ENCODE results near the gene IGSF6. TPM values are rescaled to one million over a fixed set of nuclear protein-coding genes. Genes with fewer than 3 reads are reported as not detected.
"Not testable (repeated sequence)": the region's sequence is repeated elsewhere in the genome, so short reads cannot be mapped to it uniquely, and the experiment has no call there.

IGSF6 gene
- total RNA-seq, 2 donors from 2014 or later, result not detected

DNA sequence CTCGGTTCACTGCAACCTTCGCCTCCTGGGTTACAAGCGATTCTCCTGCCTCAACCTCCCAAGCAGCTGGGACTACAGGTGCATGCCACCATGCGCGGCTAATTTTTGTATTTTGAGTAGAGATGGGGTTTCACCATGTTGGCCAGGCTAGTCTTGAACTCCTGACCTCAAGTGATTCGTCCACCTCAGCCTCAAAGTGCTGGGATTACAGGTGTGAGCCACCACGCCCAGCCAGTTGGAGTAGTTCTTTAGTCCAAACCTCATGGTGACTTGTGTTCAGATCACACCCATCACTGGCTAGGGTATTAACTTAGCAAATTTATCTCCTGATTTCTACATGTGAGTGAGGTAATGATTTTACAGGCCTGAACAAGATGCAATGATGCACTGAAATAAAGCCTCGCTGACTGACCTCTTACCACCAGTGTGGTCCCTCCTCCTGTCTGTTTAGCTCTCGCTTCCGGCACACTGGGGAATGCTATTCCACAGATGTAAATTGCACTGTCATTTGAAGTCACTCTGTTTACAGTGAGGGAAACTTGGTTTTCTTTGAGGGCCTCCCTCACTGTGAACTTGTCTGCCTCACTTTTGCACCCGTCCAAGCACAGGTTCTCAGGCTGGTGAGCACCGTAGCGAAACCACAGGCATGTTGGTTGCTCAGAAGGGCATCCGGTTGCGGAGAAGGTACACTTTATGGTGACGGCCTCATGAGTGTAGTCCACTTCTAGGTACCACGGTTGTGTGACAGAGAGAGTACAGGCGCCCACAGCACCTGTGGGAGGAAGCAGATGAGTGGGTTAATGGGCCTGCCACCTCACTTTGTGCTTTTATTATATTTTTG, 5.5 kb downstream of the IGSF6 start:
- Mint-ChIP-seq H3K27me3 (no peaks in the 10 kb centered on the region), H3K36me3 (no peaks in the 10 kb centered on the region), H3K27ac (peak overlapping the region; percentile 64 to 73), H3K9me3 (no peaks in the 10 kb centered on the region), H3K4me1 (ENCODE audit: low read depth in 2 of 2) (peaks cover 31 to 42% of the 10 kb centered on the region in 2 donors), H3K4me3 (peak overlapping the region; percentile 77)
- DNase-seq (ENCODE audit: low spot score) (peak; percentile 76), ATAC-seq (peak; percentile 90 to 95)

DNA sequence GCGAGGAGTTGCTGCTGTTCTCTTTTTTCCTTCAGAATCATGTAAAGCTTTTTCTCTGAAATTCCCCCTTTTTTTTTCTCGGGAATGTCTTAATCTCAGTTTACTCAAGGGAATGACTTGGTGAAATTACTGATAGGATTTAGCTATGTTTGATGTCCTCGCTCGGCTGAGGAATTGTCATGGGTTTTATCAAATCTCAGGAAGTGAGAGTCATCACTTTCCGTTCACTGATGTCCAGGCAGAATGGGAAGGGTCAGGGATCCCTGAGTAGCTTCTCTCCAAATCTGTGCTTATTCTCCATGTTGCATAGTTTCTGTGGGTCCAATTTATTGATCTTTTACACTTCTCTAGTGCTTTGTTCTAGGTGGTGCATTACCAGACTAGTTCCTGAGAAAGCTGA, 6.3 kb downstream of the IGSF6 start:
- Mint-ChIP-seq H3K9me3 (no peaks in the 10 kb centered on the region), H3K27ac (peak overlapping the region; percentile 73 to 74), H3K27me3 (no peaks in the 10 kb centered on the region), H3K4me3 (peak overlapping the region; percentile 77), H3K36me3 (no peaks in the 10 kb centered on the region), H3K4me1 (ENCODE audit: low read depth in 2 of 2) (peaks cover 29 to 42% of the 10 kb centered on the region in 2 donors)
- DNase-seq (ENCODE audit: low spot score), result no peak
- ATAC-seq, result no peak

DNA sequence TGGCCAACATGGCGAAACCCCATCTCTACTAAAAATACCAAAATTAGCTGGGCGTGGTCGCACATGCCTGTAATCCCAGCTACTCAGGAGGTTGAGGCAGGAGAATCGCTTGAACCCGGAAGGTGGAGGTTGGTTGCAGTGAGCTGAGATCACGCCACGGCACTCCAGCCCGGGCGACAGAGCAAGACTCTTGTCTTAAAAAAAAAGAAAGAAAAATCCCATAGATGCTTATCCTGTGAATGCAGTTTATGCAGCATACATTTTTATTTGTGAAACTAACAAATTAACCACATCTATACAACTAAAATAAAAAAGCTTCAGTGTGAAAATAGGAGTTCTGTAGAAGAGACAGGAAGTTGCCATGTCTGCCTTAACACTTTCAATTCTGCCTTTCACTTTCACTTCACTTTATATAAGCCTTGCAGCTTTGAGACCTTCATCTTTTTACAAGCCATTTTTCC, 7.1 kb downstream of the IGSF6 start:
- H3K4me1 Mint-ChIP-seq (ENCODE audit: low read depth in 2 of 2), result peaks cover 30 to 46% of the 10 kb centered on the region in 2 donors
- peak overlapping the region; percentile 77 for H3K4me3 Mint-ChIP-seq
- peak overlapping the region; percentile 73 to 74 for H3K27ac Mint-ChIP-seq
- ATAC-seq, result peak; percentile 65 to 77
- no peaks in the 10 kb centered on the region for H3K9me3 Mint-ChIP-seq
- H3K27me3 Mint-ChIP-seq, result no peaks in the 10 kb centered on the region
- H3K36me3 Mint-ChIP-seq, result no peaks in the 10 kb centered on the region
- DNase-seq (ENCODE audit: low spot score), result no peak

DNA sequence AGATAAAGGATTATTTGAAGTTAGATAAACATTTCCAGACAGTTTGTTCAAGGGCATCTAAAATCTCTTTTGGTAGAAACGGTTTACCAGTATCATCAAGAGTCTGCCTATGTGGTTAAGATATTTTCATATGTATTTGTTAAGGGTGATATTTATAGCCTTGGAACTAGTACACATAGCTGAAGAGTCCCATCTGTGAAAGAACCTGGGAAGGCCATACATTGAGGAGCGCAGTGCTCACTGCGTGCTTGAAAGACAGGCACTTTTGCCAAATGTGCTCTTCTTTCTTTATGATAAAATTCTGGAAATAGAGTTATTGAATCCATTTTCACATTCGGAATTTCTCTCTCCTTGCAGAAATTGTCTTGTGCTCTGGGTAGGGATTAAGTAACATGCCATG, 7.7 kb downstream of the IGSF6 start:
- peak overlapping the region; percentile 77 for H3K4me3 Mint-ChIP-seq
- DNase-seq (ENCODE audit: low spot score), result no peak
- no peaks in the 10 kb centered on the region for H3K27me3 Mint-ChIP-seq
- ATAC-seq, result no peak
- H3K9me3 Mint-ChIP-seq, result no peaks in the 10 kb centered on the region
- peak overlapping the region; percentile 73 to 74 for H3K27ac Mint-ChIP-seq
- peaks cover 30 to 46% of the 10 kb centered on the region in 2 donors for H3K4me1 Mint-ChIP-seq (ENCODE audit: low read depth in 2 of 2)
- H3K36me3 Mint-ChIP-seq, result no peaks in the 10 kb centered on the region

DNA sequence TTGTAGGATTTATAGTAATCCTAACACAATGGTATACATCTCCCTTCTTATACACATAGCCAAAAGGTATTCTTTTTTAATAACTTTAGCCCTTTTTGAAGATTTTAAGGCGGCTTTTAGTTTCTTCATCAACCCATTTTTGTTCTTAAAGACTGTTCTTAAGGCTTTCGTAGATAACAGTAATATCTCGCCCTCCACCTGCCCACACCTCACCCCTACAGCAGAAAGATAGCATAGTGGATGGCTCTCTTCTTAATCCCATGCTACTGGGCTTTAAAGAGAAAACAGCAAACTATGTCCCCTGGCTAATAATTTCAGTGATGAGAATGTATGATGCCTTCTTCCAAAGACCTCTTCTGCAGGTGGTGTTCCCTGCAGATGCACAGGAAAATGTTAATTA, 8.6 kb downstream of the IGSF6 start:
- Mint-ChIP-seq H3K27me3 (no peaks in the 10 kb centered on the region), H3K4me1 (ENCODE audit: low read depth in 2 of 2) (peaks cover 31 to 52% of the 10 kb centered on the region in 2 donors), H3K27ac (peak overlapping the region in 1 of 2 donors; percentile 74), H3K4me3 (no peak overlapping the region), H3K9me3 (no peaks in the 10 kb centered on the region), H3K36me3 (no peaks in the 10 kb centered on the region)
- ATAC-seq, result no peak
- DNase-seq (ENCODE audit: low spot score), result no peak

DNA sequence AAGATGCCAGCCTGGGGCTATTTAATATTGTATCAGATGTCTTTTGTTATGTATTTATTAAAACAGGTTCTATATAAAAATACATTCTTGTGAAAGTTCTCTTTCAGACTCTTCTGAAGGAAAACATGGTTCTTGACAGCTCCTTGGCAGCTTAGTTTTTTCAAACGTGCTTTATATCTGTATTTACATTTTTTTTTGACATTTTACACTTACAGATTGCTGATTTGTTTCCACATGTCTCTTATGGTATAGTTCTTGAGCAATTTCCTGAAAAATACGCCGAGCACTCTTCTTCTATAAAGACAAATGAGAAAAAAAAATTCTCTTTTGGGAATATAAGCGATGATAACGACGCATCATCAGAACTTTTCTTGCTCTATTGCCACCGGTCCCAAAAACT, 9.5 kb downstream of the IGSF6 start:
- peaks cover 36 to 60% of the 10 kb centered on the region in 2 donors for H3K4me1 Mint-ChIP-seq (ENCODE audit: low read depth in 2 of 2)
- H3K27ac Mint-ChIP-seq, result no peak overlapping the region
- H3K36me3 Mint-ChIP-seq, result no peaks in the 10 kb centered on the region
- no peak for DNase-seq (ENCODE audit: low spot score)
- H3K9me3 Mint-ChIP-seq, result no peaks in the 10 kb centered on the region
- no peaks in the 10 kb centered on the region for H3K27me3 Mint-ChIP-seq
- no peak for ATAC-seq
- H3K4me3 Mint-ChIP-seq, result no peak overlapping the region

DNA sequence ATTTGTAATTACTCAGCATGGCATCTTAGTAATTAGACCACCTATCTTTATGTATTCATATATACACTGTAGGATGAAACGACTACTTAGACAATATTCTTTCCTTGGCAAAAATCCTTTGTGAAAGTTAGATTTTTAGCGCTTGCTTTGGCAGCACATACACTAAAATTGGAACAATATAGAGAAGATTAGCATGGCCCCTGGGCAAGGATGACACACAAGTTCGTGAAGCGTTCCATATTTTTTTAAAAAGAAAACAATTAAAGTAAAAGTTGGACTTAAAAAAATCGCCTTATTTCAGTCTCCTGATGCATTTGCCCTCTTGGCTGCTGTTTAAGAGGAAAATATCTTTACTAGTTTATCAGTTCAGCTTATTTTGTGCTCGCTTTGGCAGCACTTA, 10.5 kb downstream of the IGSF6 start:
- H3K27ac Mint-ChIP-seq, result no peak overlapping the region
- H3K4me3 Mint-ChIP-seq, result no peak overlapping the region
- no peak for ATAC-seq
- peaks cover 30 to 51% of the 10 kb centered on the region in 2 donors for H3K4me1 Mint-ChIP-seq (ENCODE audit: low read depth in 2 of 2)
- no peaks in the 10 kb centered on the region for H3K27me3 Mint-ChIP-seq
- no peaks in the 10 kb centered on the region for H3K9me3 Mint-ChIP-seq
- no peak for DNase-seq (ENCODE audit: low spot score)
- H3K36me3 Mint-ChIP-seq, result no peaks in the 10 kb centered on the region

DNA sequence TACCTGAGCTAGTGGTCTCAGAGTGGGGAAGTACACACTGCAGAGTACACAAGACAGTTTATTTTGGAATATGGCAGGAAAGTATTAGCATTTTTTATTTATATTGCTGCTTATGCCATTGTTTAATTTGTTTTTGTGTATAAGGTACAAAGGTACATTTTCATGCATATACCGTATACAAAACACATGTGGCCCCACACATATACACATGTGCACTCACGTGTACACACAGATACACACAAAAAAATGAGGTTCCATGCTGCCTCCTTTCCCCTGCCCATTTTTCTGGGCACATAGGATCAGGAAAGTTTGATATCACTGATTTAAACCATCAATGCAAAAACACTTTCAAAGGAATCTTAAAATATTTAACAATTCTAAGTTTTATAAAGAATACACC, 12.9 kb downstream of the IGSF6 start:
- Mint-ChIP-seq H3K27me3 (no peaks in the 10 kb centered on the region), H3K36me3 (no peaks in the 10 kb centered on the region), H3K27ac (no peak overlapping the region), H3K4me1 (ENCODE audit: low read depth in 2 of 2) (peaks cover 17 to 32% of the 10 kb centered on the region in 2 donors), H3K9me3 (no peaks in the 10 kb centered on the region), H3K4me3 (no peak overlapping the region)
- ATAC-seq (no peak), DNase-seq (ENCODE audit: low spot score) (no peak)

DNA sequence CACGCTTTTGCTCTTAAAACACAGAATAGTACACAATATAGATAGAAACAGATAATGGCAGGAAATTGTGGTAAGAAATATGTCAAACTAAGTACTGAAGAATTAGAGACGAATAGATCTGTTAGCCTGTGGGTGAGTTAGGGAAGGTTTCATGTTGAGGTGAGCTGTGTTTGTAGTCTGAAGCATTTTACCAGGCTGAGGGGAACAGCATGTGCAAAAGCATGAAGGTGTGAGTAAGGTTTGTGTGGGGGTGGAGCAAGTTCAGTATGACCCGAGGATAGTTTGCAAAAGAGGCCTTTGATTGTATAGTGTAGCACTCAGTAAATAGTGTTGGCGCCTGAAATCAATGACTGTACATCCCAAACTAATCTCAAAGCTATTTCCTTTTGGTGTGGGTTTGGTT, 13.8 kb downstream of the IGSF6 start:
- Mint-ChIP-seq H3K36me3 (no peaks in the 10 kb centered on the region), H3K4me3 (peak overlapping the region; percentile 9), H3K4me1 (ENCODE audit: low read depth in 2 of 2) (peaks cover 17 to 23% of the 10 kb centered on the region in 2 donors), H3K27ac (peak overlapping the region; percentile 15 to 43), H3K27me3 (no peaks in the 10 kb centered on the region), H3K9me3 (no peaks in the 10 kb centered on the region)
- DNase-seq (ENCODE audit: low spot score) (no peak), ATAC-seq (peak; percentile 56 to 72)

DNA sequence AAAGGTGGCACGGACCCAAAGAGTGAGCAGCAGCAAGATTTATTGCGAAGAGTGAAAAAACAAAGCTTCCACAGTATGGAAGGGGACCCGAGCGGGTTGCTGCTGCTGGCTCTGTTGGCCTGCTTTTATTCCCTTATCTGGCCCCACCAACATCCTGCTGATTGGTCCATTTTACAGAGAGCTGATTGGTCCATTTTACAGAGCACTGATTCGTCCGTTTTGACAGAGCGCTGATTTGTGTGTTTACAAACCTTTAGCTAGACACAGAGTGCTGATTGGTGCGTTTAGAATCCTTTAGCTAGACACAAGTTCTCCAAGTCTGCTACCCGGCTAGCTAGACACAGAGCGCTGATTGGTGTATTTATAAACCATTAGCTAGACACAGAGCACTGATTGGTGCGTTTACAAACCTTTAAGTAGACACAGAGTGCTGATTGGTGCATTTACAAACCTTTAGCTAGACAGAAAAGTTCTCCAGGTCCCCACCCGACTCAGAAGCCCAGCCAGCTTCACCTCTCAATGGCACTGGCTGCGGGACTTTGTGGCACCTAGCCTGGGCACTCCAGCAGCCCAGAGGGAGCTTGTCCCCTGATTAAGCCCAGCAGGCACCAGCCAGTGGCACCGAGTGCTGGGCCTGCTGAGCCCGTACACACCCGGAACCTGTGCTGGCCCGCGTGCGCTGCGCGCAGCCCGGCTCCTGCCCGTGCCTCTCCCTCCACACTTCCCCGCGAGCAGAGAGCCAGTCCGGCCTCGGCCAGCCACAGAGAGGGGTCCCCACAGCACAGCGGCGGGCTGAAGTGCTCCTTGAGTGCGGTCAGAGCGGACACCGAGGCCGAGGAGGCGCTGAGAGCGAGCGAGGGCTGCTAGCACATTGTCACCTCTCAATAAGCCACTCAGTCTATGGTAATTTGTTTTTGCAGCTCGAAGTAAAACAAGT, 15.1 kb downstream of the IGSF6 start:
- Mint-ChIP-seq H3K27me3 (no peaks in the 10 kb centered on the region), H3K27ac (no peak overlapping the region), H3K9me3 (no peaks in the 10 kb centered on the region), H3K4me3 (no peak overlapping the region), H3K4me1 (ENCODE audit: low read depth in 2 of 2) (peaks cover 21 to 25% of the 10 kb centered on the region in 2 donors), H3K36me3 (no peaks in the 10 kb centered on the region)
- ATAC-seq, result no peak
- no peak for DNase-seq (ENCODE audit: low spot score)

DNA sequence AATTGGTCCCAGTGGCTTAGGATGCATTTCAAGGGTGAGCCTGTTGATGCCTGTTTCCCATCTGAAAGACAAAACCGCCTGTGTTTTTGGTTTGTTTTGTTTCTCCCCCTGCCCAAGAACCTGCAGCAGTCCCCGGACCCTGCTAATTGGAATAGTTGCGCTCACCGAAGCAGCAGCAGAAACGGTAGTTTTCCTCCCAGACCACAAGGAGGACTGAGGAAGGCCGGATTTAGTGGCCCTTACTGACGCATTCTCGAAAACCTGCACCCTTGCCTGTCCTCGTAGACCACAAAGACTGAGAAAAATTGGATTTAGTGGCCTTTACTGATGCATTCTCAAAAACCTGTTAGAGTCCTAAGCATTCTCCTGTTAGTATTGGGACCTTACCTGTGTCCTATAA, 16.7 kb downstream of the IGSF6 start:
- H3K9me3 Mint-ChIP-seq; ATAC-seq; DNase-seq (ENCODE audit: low spot score); H3K27ac Mint-ChIP-seq; H3K36me3 Mint-ChIP-seq; H3K4me3 Mint-ChIP-seq; H3K27me3 Mint-ChIP-seq: not testable (repeated sequence)
- H3K4me1 Mint-ChIP-seq (ENCODE audit: low read depth in 2 of 2), result peaks cover 24 to 29% of the 10 kb centered on the region in 2 donors

DNA sequence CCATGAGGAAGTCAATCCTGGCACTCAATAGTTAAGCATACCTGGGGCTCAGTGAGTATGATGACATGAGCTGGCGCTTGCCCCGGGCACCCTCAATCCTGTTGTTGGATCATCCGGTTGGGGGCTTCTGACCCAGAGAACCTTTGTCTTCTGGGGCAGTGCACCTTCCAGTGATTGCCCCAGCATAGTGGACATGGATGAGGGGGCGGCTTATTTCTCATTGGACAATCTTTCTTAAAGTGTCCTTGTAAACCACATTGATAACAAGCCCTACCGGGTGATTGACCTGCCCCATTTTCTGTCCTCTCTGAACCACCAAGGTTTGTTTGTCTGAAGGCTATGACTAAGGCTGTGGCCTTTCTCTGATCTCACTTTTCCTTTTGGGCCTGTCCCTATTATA, 18.2 kb downstream of the IGSF6 start:
- peak overlapping the region in 1 of 2 donors; percentile 22 for H3K27ac Mint-ChIP-seq
- H3K27me3 Mint-ChIP-seq, result no peaks in the 10 kb centered on the region
- no peaks in the 10 kb centered on the region for H3K9me3 Mint-ChIP-seq
- no peak overlapping the region for H3K4me3 Mint-ChIP-seq
- DNase-seq (ENCODE audit: low spot score), result no peak
- no peak for ATAC-seq
- H3K4me1 Mint-ChIP-seq (ENCODE audit: low read depth in 2 of 2), result peaks cover 24 to 27% of the 10 kb centered on the region in 2 donors
- H3K36me3 Mint-ChIP-seq, result peaks cover 3% of the 10 kb centered on the region

DNA sequence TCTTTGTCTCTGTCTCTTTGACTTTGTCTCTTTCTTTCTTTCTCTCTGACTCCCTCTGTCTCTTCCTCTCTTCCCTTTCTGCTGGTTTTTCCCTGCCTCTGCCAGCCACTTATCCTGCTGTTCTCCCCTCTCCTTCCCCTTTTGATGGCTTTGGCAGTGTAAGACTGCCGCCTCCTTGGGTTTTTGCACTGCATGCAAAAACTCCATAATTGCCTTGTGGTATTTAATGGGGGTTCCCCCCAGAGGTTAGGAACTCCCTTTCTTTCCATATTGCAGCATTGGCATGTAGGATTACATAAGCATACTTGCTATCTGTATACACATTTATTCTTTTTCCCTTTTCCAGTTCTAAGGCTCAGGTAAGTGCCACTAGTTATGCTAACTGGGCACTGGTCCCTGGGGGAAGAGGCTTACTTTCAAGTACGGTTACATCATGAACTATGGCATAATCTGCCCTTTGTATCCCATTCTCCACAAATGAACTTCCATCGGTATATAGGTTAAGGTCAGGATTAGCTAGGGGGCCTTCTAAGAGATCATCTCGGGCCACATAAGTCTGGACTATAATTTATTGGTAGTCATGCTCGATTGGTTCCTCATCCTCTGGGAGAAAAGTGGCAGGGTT, 20.3 kb downstream of the IGSF6 start:
- H3K9me3 Mint-ChIP-seq; H3K36me3 Mint-ChIP-seq; ATAC-seq; H3K27me3 Mint-ChIP-seq; DNase-seq (ENCODE audit: low spot score): not testable (repeated sequence)
- peaks cover 17 to 19% of the 10 kb centered on the region in 2 donors for H3K4me1 Mint-ChIP-seq (ENCODE audit: low read depth in 2 of 2)
- peak overlapping the region; percentile 69 for H3K4me3 Mint-ChIP-seq
- peak overlapping the region in 1 of 2 donors; percentile 54 for H3K27ac Mint-ChIP-seq

All from natural killer cell treated with Interleukin-12 subunit alpha and Interleukin-12 subunit beta and Interleukin-15 and Interleukin-18, amount 100 ng/mL, for 72 hours (primary cell).